HG03025 (cell line): ENCODE measurements around the gene ANKRD13A.
"Not testable (repeated sequence)": the region's sequence is repeated elsewhere in the genome, so short reads cannot be mapped to it uniquely, and the experiment has no call there.

ENCODE experiments used
- ATAC-seq: cut with Tn5 transposase; IDR thresholded peaks from one replicate; pipeline ENCODE4 v1.9.1; 2021; ENCODE audit warnings: mild to moderate bottlenecking, moderate library complexity; ENCODE audit not compliant: unreplicated experiment, low FRiP score

The ANKRD13A gene

DNA sequence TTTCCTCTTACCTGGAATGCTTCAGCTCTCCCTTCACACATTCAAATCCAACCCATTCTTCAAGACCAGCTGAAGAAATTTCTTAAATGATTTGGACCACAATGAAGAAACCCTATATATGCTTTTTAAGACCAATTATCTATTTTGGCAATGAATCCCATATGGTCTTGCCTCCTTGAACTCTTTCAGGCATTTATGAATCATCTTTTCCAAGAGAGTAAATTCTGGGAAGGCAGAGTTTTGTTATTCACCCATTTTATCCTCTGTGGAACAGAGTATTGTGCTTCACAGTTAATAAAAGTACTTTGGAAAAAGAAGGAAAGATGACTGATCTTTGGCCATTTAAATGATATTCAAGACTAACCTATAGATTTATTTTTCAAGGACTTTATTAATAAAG lies 17.0 kb upstream of the ANKRD13A start:
- no peak for ATAC-seq

DNA sequence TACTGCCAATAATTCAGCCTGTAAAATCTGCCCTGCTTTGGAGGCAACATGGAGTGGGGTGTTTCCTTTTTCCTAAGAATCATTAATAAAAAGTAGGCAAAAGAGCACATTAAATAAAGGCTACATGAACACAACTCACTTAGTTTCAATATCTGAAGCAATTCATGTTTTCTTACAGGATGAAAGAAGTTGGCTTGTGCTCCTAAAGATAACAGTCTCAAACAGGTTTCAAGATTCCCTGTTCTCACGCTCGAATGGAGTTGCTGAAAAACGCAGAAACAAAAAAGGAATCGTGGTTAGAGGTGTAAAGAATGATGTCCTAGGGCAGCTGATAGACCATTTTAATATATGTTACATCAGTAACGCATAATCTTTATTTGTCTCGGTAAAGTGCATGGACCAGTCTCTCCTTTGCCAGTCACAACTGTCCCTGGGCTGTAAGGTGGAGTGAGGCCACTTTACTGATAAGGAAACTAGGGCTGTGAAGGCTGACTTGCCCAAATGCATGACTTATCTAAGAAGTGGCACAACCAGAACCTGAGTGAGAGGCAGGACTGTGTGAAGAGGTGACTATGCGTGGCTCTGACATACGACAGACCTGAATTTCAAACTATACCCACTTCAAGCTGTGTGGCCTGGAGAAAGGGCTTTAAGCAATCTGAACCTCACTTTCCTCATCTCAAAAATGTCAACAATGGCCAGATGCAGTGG lies 15.6 kb upstream of the ANKRD13A start:
- no peak for ATAC-seq

DNA sequence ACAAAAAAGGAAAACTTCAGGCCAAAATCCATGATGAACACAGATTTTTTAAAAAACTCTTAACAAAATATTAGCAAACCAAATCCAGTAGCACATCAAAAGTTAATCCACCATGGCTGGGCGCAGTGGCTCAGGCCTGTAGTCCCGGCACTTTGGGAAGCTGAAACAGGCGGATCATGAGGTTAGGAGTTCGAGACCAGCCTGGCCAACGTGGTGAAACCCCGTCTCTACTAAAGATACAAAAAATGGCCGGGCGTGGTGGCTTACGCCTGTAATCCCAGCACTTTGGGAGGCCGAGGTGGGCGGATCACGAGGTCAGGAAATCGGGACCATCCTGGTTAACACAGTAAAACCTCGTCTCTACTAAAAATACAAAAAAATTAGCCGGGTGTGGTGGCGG lies 13.0 kb upstream of the ANKRD13A start:
- not testable (repeated sequence) for ATAC-seq

DNA sequence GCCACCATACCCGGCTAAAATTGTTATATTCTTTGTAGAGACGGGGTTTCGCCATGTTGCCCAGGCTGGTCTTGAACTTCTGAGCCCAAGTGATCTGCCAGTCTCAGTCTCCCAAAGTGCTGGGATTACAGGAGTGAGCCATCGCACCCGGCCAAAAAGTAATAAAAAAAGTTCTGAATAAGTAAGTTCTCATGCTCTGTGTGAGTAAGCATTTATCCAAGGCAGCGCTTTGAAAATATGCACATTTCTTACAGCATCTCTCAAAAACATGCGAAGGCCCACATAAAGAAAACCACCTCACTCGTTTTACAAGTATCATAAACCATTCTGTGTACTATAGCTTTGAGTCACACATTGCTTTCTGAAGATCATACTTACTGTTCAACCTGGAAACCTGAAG lies 11.6 kb upstream of the ANKRD13A start:
- no peak for ATAC-seq

DNA sequence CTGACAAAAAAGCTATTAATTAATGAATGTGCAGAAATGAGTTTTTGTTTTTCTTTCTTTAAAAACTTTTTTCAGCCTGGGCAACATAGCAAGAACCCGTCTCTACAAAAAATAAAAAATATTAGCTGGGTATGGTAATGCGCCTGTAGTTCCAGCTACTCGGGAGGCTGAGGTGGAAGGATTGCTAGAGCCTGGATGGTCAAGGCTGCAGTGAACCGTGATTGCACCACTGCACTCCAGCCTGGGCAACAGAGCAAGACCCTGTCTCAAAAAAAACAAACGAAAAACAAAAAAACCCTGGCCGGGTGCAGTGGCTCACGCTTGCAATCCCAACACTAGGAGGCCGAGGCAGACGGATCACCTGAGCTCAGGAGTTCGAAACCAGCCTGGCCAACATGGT lies 11.0 kb upstream of the ANKRD13A start:
- ATAC-seq: no peak

DNA sequence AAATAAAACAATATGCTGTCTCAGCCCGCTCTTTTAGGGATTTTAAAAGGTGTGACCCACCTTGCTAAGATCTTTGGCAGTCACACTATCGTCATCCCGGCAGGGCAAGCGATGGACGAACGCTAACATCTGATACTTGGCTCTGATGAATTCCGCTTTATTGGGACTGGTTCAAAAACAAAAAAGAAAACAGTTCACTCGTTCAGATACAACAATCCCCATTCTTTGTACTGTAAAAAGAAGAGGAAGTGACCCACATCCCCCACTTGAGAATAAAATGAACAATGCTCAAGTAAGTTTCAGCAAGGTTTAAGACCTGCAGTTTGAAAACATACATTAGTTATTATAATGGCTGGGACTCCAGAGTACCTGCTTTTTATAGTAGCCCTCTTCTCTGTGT lies 10.3 kb upstream of the ANKRD13A start:
- no peak for ATAC-seq

DNA sequence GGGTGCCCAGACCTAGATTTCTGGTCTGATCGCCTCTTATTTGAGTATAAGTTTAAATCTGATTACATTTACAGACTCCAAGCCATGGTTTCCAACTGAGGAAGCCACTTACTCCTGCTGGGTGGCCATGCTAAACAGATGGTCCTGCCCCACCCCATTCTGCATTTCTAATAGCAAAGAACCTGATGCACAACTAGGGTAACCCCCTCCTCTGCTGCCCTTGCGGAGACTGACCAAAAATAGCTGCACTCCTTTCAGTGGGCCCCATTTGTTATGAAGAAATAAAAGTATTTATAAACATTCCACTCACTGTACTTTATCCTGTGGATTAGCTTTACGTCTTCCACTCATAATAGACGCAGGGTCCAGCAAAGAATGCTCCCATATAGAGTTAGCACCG lies 9.8 kb upstream of the ANKRD13A start:
- no peak for ATAC-seq

DNA sequence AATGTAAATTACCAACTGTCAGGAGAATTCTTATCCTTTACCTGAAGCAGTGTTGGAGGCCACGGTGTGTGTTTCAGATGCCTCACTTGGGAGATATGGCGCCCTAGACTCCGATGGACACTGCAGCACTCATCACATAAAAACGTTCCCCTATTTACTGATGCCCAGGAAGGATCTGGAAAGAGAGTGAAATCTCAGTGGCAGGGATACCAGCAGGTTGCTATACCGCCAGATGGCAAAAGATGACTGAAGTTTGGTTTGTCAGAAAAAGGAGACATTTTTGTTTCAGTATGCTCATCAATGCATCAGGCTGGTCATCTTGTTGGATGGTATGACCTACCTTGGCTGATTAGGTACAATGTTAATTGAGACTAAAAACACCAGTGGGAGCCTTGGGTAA lies 7.6 kb upstream of the ANKRD13A start:
- ATAC-seq: no peak

DNA sequence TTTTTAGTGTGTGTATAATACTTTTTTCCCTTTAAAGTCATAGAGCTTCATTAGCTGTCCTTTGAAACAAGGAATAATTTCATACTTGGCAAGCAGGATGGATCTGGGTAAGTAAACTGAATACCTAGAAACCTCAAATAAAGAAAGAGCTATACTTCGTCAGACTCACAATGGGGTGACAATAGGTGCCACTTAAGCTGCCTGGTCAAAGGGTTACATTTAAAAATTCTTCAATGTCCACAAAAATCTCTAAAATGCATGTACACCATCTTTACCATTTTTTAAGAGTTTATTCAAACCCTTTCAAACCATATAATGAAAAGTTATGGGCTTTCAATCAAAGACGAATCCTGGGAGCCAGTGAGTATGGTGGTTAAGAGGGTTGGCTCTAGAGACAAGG lies 6.1 kb upstream of the ANKRD13A start:
- no peak for ATAC-seq

DNA sequence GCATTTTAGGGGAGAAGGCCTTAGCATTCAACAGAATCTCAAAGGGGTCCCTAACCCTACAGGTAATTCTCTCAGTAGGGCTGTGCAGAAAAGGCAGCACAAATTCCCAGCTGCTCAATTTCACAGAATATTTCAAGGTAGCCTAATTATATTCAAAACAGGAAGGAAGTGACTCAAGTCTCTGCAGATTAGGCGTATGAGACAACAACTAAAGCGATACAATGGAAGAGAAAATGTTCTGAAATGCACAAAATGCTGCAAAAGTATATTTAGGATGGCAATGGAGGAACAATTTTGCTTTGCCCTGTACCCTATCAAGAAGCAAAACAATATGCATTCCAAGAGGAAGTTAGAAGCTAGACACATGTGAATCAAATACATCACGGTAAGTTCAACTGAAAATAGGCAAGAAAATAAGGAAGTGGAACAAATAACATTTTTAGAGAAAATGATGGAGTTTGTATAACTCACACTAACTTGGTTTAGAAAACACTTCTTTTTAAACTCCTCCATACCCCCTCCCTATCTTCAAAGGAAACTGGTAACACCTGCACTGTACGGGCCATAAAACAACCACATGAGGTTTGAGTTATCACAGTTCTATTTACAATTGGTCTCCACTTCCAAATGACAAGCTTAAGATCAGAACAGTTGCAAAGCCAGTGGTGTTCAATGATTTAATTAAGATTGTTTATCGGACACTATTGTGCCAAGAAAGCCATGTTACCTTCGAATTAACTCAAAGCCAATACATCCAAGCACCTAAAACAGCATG lies 4.6 kb upstream of the ANKRD13A start:
- no peak for ATAC-seq

DNA sequence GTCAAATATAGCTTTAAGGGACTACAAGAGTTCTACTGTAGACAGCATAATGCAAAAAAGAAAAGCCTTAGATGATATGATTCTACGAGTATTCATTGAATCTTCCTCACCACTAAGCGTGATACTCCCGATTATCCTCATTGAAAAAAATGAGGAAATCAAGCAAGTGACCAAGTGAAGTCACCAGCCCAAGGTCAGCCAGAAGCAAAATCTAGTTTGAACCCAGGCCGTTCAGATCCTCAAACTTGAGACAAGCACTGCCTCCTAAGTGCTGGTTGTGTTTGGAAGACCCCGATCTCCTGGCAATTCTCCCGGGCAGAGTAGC lies 3.9 kb upstream of the ANKRD13A start:
- no peak for ATAC-seq

DNA sequence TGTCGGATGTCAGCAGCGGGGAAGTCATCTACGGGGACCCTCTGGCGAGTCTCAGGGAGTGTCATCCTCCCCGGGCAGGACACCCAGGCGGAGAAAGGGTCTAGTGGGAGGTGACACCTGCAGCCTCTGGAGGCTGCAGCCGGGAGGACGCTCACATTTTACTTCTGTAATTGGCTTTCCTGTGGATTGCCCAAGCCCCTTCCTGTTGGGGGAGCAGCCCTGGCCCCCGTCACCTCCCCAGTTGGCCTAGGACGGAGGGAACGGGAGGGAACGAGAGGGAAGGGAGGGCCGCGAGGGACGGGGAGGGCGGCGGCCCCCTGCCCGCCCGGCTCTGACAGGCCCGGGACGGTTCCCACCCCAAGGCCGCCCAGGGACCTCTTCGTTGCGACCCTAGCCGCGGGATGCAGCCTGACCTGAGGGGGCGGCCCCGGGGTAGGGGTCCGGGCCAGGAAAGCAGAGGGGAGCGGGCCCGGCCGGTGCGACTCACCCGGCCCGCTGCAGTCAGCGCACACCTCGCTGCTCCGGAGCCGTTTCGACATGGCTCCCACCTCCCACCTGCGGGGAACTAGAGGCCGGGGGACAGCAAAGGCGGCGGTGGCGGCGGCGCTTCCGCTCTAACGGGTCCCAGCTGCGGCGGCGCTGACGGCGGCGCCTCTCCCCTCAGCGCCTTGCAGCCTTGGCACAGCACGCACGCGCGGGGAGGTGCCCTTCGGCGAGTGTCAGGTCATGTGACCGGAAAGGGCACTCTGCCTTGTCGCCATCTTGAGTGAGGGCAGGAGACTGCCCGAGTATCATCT lies 3.3 kb upstream of the ANKRD13A start, which contains the start of gene GIT2:
TSS of gene GIT2 (minus strand) at position 683 of the 797 bp plus-strand sequence. CDS start at position 539, 144 bp downstream.
- peak; percentile 46 for ATAC-seq

DNA sequence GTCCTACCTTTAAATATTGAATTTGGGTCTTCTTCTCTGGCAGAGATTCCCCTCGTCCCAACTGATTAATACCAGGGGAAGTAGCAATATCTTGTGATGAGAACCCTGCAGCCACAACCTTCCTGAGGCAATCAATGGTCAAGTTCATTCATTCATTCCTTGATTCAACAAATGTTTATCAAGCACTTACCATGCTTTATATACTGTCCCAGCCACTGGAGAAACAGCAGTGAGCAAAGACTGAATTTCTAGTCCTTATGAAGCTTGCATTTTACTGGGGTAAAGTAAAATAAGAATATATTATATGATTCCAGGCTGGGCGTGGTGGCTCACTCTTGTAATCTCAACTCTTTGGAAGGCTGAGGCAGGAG lies 2.8 kb upstream of the ANKRD13A start:
- no peak for ATAC-seq

DNA sequence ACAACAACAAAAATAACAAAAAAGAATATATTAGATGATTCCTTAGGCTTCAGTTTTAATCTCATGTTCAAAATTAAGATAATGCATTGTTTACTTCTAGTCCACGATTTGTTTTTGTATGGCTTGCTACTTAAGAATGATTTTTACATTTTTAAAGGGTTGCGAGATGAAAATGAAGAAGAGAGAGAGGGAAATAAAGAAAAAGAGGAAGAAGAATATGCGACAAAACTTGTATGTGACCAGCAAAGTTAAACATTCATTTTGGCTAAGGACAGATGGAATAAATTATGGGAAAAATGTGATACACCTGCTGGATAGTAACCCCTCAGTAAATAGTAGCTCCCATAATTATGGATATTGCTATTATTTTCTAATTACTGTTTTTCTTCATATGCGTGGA lies 1.8 kb upstream of the ANKRD13A start:
- no peak for ATAC-seq

DNA sequence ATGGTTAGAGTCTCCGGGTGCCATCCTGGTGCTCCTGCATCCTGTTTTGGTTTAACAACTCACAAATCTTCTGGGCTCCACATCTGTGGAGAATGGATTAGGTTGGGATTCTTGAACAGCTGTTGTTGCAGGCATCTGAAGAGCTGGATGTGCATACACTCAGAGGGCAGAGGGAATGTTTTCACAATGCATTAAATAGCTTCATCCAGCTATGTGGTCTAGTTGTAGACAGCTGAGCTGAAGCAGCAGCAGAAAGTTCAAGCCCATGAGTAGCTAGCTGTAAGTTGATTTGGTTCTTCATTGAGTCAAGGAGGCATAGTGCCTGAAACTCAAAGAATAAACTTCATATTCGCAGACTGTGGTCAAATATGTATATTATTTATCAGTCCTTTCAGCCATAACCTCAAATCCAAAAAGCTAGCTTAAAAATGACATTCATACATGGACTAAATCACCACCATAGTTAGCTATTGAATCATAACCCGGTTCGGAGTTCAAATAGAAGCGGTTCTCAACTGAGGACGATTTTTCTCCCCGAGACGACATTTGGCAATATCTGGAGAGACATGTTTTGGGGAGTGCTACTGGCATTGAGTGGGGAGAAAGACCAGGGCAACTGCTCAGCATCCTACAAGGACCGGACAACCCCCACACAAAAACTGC lies 858 bp upstream of the ANKRD13A start:
- no peak for ATAC-seq

DNA sequence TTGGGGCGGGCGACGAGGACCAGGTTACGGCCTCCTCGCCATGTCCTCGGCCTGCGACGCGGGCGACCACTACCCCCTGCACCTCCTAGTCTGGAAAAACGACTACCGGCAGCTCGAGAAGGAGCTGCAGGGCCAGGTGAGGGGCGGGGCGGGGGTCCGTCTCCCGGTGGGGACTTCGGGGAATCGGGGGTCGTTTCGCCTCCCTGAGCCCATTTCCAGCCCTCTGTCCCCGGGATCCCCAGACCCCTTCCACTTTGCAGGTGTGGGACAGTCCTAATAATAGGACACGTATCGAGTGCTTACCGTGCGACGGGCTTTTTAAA lies 380 bp downstream of the ANKRD13A start:
- ATAC-seq: no peak

DNA sequence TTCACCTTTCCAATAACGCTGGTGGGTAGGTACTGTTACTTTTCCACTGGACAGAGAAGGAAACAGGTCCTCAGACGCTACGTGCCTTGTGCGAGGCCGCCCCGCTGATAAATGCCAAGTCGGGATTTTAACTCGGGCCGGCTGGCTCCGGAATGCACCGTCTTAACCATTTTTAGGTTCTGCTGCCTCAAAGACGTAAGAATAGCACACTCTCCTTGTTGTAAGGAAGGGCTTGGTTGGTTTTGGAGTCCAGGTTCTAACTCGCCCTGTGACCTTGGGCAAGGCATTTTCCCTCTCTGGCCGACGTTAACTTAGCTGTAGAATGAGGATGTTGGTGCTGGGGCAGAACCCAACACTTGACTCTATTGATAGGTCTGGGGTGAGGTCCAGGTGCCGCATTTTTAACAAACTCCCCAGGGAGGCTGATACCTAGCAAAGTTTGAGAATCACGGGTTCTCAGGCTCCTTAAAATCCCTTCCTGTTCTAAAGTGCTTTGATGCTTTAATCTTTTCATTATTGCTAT lies 814 bp downstream of the ANKRD13A start:
- ATAC-seq: no peak

DNA sequence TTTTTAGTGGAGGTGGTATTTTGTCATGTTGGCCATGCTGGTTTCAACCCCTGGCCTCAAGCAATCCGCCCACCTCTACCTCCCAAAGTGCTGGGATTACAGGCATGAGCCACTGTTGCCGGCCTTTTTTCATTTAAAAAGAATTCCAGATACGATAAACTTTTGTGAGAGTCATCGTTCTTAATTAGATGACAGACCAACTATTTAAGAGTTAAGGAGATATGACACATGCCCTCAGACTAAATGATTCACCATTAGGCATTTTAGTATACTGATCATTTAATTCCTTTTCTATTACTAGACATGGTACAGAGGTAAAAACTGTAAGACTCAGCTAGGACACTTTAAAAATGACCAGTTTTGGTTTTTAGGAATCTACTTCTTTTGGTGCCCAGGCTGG lies 2.4 kb downstream of the ANKRD13A start:
- no peak for ATAC-seq

DNA sequence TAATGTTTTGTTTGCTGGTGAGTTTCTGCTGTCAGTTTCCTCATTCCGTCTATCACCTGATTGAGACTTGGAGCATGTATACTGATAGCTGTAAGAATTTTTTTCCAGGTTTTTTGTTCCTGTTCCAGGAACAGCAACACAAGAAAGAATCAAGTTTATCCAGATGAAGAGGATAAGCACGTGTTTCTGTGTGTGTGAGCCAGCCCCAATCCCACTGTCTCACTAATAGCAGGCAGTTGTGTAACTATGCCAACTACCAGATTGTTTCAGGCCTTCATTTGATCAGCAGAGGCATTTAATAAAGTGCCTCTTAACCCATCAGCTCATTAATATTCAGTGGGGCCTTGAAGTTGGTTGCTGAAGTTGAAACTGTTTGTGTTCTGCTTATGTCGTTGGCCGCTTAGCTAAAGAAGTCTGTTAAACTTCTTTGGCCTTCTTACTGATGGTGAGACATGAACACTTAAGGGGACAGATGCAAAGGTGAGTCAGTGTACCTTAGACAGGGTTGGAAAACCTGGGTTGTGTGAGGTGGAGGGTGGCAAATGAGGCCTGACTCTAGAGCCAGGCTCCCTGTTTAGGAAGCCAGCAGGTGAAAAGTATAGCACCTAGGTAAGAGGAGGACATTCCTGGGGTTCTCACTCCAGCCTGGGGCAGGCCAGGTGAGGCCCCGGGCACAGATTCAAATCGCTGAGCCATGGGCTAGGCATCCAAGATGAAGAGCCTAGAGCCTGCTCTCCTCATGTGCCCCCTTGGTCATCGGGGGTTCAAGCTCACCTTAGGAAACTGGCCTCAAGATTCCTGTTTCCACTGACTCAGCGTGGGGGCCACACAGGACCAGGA lies 3.7 kb downstream of the ANKRD13A start:
- no peak for ATAC-seq

DNA sequence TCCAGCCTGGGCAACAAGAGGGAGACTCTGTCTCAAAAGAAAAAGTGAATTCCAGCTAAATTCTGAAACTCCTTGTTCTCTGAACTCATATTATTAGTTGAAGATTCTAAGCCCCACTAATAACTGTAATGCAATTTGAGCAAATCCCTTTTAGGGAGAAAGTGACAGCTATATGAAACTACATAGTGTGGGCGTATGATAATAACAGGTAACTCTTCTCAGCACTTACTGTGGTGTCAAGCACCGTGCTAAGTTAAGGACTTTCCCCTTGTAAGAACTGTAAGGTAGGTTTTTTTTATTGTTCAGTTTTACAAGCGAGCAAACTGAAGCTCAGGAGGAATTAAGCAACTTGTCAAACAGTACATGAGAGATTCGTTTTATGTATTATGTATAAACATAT lies 5.4 kb downstream of the ANKRD13A start:
- no peak for ATAC-seq
